HG03378 (cell line): ENCODE measurements around the gene CREB3L2.

Experiments
- ATAC-seq: cut with Tn5 transposase; IDR thresholded peaks from one replicate; pipeline ENCODE4 v1.9.1; 2021; ENCODE audit warnings: mild to moderate bottlenecking, moderate library complexity; ENCODE audit not compliant: unreplicated experiment

Gene CREB3L2

DNA sequence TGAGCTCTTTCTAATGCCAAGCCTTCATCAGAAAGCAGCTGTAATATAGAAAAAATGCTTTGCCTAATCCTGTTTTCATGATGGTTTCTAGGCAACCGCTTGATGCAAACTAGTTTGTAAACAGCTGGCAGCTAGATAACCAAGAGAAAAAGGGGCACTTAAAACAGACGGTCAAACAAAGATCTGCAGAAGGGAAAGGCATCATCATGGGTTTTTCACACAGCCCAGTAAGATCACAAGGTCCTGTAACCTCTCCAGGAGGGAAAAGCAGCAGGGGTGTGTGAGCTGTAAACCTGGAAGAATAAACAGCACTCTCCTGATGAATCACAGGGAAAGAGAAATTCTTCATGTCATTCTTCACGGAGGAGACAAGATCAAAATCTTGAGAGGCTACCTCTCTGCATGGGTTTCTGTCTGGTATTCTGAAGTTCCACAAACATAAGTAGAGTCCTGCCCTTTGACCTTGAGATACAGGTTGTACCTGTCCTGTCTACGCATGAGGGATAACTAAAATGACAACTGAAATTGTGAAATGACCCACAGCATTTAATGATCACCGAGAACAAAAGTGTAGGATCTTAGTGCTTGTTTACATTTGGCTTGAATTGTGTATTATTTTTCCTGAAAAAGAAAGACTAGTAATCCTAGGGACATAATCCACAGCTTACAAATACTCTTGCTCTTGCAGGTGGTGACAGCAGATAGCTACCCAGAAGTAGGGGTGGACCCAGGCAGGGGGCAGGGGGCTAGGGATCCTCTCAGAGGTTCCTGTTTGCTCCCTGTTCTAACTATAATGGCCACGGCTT is 48.0 kb downstream of the CREB3L2 start:
- ATAC-seq, result no peak

GRCh38 chr7:137953043-137953664 is 48.7 kb downstream of the CREB3L2 start:
- ATAC-seq, result no peak

- no peak for ATAC-seq
Measured at GRCh38 chr7:137952426-137952805, 49.5 kb downstream of the CREB3L2 start.

DNA sequence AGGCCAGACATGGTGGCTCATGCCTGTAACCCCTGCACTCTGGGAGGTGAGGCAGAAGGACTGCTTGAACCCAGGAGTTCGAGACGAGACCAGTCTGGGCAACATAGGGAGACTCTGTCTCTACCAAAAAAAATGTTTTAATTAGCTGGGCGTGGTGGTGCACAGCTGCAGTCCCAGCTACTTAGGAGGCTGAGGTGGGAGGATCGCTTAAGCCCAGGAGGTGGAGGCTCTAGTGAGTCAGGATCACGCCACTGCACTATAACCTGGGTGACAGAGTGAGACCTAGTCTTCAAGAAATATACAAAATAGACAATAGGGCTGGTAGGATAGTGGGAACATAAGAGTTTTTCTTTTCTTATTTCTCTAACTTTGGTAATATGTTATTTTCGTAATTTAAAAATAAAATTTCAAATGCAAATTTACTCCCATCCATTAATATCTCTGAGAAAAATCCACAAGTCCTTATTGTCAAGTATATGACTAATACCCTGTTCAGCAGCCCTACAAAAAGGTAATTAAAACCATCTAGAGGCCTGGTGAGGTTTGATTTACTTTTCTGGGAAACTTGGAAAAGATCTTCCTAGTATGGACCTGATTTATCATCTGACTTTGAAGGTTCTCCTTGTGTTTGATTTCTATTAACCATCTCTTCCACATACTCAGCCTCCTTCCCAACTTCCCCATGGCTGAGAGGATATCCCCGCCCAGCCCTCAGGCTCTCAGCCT is 50.0 kb downstream of the CREB3L2 start:
- no peak for ATAC-seq

DNA sequence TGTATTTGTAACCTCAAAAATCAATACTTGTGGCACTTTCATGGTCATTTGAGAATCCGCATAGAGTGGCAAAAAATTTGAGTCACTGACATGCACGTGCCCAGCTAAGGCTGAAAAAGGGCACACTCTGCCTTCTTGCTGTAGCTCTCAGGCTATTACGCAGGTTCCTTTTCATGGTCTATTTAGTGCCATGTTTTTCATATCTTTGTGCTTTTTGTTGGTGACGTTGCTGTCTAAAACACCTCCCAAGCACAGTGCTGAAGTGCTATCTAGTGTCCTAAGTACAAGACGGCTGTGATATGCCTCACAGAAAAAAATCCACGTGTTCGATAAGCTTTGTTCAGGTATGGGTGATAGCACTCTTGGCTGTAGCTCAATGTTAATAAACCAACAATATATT is 50.9 kb downstream of the CREB3L2 start:
- no peak for ATAC-seq

- ATAC-seq, result no peak
Measured at GRCh38 chr7:137950263-137950621, 51.6 kb downstream of the CREB3L2 start.

- no peak for ATAC-seq
Measured at GRCh38 chr7:137949416-137950262, 52.2 kb downstream of the CREB3L2 start.

GRCh38 chr7:137948845-137949330 is 53.0 kb downstream of the CREB3L2 start:
- no peak for ATAC-seq

- no peak for ATAC-seq
Measured at GRCh38 chr7:137948083-137948844, 53.6 kb downstream of the CREB3L2 start.

- ATAC-seq, result no peak
Measured at GRCh38 chr7:137947046-137947445, 54.8 kb downstream of the CREB3L2 start.

DNA sequence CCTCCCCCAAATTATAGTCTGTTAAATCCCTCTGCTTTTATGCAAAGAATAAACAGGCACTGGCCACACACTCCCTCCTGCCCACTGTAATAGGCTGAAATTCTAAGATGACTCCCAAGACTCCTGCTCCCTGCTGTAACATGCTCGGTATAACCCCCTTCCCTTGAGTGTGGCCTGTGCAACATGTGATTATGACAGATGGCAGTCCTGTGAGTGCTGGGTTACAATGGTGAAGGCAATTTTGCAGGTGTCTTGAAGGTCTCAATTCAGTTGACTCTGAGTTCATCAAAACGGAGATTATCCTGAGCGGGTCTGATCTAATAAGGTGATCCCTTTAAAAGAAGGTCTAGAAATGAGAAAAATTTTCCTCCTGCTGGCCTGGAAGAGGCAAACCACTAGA is 55.9 kb downstream of the CREB3L2 start:
- ATAC-seq, result no peak

DNA sequence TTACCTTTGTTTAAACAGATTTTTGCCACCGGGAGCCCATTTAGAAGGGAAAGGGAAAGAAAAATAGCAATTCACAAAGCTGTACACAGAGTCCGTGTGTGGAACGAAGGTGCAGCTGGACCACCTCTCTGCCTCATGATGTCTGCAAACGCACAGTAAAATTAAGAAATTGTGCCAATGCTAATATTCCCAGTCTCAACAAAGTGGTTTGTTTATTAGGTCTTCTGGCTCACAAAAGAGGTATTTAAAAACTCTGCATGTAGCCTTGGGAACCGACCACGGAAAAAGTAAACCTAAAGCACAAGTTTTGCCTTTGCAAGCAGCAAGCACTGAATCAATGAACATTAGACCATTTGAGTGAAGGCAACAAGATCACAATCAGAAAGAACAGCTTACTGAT is 57.7 kb downstream of the CREB3L2 start:
- ATAC-seq, result no peak

GRCh38 chr7:137943132-137943551 is 58.7 kb downstream of the CREB3L2 start:
- no peak for ATAC-seq

DNA sequence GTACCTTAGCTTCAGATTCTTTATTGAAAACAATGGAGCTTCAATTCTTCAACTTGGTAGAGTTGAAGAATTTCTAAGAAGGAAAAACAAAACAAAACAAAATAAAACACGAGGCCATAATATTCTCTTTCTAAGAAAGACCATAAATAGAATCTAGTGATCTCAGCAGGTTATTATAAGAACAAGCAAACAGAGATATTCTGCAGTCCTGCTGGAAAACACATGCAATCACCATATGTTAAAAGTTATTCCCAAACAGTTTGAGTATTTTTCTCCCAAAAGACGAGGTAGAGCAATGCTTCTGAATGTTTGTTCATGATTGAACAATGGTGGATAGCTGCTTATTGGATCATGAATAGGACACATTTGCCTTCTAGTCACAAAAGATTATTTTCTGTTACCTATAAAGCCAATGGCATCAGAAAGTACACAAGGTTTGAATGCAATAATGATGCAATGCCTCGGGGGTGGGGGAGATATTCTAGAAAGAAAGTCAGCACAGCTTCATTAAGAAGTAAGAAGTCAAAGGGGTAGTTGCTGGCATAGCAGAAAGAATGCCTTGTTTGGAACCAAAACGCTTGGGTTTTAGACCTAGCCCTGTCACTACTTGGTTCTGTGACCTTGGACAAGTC is 59.3 kb downstream of the CREB3L2 start:
- ATAC-seq, result no peak

GRCh38 chr7:137940656-137941518 is 61.0 kb downstream of the CREB3L2 start:
- ATAC-seq, result no peak

DNA sequence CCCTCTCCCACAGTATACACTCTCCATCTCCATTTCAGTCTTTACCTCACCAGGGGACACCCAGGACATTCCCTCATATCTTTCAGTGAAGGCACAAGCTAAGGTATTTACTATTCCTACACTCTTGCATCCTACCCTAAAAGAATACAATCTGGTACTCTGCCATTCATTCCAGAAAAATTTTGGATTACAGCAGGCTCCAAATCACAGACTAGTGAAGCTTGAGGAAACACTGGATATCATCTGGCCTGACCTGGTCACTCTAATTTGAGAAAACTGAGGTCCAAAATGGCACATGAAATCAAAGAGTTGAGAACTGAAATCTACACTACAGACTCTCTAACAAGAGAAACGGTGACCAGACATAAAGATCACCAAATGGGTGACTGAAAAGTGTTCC is 61.7 kb downstream of the CREB3L2 start:
- no peak for ATAC-seq

GRCh38 chr7:137937202-137937560 is 64.7 kb downstream of the CREB3L2 start:
- no peak for ATAC-seq

GRCh38 chr7:137936509-137937201 is 65.2 kb downstream of the CREB3L2 start:
- ATAC-seq, result no peak
